Activated CD8-positive, alpha-beta memory T cell treated with anti-CD3 and anti-CD28 coated beads, Interleukin-2, amount 50 U/mL, for 24 hours (primary cell): Measurements from ENCODE around the gene ESRRA.
A peak's percentile ranks its signal among the peaks of the same experiment; 100 is the strongest.
"Not testable (repeated sequence)": the region's sequence is repeated elsewhere in the genome, so short reads cannot be mapped to it uniquely, and the experiment has no call there.

Experiments used
- DNase-seq: peaks from one replicate; pipeline ENCODE4 v3.0.0-alpha.2; 2020; ENCODE audit errors: extremely low read depth

Gene ESRRA

DNA sequence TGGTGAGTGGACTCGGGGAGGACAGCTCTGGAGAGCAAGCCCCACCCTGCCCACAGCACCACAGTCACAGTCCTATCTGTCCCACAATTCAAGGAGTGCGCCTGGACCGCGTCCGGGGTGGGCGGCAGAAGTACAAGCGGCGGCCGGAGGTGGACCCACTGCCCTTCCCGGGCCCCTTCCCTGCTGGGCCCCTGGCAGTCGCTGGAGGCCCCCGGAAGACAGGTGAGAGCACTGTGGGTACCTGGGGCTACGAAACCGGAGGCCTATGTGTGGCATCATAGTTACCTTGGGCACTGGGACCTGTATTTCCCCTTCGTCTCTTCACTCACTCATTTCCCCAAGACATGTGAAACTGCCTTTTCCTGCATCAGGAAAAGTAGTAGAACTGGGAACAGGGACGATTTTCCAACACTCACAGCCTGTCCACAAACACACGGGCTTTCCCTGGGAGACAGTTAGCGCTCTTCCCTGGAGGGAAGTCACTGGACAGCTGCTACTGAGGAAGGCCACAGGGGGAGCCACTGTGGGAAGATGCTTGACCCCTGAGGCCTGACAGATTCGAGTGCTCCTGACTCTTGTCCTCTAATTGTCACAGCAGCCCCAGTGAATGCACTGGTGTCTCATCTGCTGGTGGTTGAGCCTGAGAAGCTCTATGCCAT is 9.0 kb downstream of the ESRRA start:
- DNase-seq, result no peak

DNA sequence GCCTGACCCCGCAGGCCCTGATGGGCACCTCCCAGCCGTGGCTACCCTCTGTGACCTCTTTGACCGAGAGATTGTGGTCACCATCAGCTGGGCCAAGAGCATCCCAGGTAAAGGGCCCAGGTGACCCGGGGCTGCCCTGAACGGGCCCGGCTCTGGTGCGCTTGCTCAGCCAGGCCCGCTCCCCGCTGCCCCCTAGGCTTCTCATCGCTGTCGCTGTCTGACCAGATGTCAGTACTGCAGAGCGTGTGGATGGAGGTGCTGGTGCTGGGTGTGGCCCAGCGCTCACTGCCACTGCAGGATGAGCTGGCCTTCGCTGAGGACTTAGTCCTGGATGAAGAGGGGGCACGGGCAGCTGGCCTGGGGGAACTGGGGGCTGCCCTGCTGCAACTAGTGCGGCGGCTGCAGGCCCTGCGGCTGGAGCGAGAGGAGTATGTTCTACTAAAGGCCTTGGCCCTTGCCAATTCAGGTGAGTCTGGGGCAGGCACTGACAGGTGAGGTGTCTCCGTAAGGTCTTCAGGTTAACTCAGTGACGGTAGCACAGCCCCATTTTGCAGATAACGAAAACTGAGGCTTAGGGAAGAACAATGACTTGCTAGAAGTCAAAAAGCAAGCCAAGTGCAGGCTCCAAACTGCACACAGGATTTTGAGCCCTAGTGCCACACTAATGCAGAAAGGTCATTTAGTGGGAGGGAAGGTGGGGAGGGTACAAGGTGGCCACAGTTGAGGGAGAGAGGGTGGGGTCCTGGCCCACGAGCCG is 9.7 kb downstream of the ESRRA start:
- DNase-seq, result no peak

DNA sequence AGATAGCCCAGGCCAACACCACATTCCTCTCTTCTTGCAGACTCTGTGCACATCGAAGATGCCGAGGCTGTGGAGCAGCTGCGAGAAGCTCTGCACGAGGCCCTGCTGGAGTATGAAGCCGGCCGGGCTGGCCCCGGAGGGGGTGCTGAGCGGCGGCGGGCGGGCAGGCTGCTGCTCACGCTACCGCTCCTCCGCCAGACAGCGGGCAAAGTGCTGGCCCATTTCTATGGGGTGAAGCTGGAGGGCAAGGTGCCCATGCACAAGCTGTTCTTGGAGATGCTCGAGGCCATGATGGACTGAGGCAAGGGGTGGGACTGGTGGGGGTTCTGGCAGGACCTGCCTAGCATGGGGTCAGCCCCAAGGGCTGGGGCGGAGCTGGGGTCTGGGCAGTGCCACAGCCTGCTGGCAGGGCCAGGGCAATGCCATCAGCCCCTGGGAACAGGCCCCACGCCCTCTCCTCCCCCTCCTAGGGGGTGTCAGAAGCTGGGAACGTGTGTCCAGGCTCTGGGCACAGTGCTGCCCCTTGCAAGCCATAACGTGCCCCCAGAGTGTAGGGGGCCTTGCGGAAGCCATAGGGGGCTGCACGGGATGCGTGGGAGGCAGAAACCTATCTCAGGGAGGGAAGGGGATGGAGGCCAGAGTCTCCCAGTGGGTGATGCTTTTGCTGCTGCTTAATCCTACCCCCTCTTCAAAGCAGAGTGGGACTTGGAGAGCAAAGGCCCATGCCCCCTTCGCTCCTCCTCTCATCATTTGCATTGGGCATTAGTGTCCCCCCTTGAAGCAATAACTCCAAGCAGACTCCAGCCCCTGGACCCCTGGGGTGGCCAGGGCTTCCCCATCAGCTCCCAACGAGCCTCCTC is 10.6 kb downstream of the ESRRA start:
- not testable (repeated sequence) for DNase-seq

DNA sequence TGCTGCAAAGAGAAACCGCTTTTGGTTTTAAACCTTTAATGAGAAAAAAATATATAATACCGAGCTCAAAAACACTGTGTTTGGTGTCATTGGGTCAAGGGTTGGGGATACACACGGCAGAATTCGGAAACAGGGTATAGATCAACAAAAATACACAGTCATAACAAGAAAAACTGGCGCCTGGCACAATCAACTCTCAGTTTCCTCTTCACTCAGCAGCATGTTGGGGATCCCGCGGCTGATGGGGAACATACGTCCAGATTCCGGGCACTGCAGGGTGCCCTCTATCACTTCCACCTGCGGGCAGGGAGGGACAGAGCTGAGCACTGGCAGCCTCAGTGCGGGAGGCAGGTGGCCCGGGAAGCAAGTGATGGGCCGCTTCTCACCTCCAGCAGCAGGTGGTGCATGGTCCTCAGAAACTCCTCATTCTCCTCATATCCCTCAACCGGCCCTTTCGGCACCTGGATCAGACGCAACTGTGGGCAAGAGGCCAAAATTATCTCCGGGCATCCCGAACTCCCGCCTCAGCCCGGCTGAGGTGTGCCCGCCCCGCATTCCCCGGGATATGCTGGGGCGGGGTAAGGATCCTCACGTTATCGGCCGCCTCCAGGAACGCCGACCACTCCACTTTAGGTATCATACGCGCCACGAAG is 11.5 kb downstream of the ESRRA start:
- DNase-seq, result no peak

DNA sequence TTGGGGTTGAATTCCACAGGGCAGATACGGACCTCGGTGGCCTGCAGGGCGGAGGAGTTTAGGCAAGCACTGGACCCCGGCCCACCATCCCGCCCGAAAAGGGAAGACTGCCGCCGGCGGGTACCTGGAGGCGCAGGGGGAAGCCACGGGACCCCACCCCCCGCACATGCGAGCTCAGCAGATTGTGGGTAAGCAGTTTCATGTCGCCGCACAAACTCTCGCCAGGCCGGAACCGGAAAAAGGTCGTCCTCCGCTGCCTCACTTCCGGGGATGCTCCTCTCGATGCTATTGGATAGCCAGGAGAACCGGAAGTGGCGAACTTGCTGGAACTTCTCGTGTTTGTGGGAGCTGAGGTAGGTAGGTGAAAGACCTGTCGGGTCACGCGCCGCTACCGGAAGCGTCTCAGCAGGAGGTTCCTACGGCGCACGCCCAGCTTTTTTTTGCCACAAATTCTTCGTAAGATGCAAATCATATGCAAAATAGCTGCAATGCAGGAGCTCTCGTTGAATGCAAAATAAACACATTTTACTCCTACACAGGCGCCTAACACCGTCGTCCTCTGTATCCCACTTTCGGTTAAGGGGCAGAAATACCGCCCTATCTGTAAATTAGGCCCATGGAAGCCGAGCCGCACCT is 12.1 kb downstream of the ESRRA start, which contains the start of gene TRMT112:
Gene TRMT112 (minus strand): TSS at position 235 of the 636 bp plus-strand sequence. CDS start 33 bp downstream, at position 202.
- peak; percentile 94 for DNase-seq

DNA sequence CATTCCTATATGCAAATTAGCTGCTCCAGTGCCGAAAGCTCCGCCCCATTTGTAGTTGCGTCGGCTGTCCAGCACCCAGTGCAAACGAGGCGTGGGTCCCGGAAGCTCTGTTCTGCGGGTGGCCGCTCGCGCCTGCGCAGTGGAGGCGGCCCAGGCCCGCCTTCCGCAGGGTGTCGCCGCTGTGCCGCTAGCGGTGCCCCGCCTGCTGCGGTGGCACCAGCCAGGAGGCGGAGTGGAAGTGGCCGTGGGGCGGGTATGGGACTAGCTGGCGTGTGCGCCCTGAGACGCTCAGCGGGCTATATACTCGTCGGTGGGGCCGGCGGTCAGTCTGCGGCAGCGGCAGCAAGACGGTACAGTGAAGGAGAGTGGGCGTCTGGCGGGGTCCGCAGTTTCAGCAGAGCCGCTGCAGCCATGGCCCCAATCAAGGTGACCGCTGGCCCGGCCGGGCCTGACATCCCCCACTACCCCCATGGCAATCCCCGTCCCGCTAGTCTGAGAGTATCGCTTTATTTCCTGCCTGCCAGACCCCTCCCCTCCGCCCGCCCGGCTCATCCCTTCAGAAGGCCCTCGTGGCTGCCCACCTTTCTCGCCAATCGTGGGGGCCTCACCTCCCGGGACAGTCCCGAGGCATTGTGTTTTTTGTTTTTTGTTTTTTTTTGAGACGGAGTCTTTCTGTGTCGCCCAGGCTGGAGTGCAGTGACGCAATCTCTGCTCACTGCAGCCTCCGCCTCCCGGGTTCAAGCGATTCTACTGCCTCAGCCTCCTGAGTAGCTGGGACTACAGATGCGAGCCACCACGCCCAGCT is 12.8 kb downstream of the ESRRA start, which contains the start of gene PRDX5:
Gene PRDX5 (plus strand): TSS at position 161 of the 805 bp plus-strand sequence. CDS start 95 bp downstream, at position 256.
- peak; percentile 83 for DNase-seq

DNA sequence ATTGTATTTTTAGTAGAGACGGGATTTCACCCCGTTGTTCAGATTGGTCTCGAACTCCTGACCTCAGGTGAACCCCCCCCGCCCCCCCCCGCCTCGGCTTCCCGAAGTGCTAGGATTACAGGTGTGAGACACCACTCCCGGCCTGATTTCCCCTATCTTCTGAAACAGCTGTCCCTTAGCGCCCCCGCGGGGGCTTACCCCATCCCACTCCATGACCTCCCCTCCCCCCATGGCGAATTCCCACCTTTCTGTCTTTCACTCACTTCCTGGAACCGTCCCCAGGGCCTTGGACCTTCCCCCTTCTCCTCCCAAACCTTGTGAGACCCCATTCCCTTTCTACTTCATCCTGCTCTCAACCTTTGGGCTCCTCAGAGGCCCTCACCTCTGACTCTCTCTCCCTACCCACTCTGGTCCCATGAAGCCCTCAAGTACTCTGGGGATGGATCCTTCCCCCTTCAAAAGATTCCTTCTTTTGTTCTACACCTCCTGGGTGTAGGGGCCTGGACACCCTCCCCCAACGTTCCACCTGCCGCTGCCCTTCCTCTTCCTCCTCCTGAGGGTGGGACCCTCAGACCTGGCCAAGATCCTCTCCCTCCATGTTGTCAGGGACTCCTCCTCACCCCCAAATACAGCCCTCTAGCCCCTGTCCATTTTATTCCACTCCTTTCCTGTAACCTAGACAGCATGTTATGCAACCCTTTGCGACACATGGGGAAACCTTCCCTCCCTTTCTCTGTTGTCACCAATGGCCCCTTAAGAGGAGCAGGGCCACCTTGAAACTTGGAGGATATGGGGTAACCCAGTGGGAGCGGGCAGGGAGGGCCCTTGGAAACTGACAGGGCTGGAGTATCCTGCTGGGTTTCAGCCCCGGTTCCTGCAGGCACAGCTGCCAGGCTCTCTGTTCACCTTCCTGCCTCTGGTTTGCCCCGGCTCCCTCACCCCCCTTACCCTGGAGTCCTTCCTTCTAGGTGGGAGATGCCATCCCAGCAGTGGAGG is 13.7 kb downstream of the ESRRA start:
- no peak for DNase-seq

DNA sequence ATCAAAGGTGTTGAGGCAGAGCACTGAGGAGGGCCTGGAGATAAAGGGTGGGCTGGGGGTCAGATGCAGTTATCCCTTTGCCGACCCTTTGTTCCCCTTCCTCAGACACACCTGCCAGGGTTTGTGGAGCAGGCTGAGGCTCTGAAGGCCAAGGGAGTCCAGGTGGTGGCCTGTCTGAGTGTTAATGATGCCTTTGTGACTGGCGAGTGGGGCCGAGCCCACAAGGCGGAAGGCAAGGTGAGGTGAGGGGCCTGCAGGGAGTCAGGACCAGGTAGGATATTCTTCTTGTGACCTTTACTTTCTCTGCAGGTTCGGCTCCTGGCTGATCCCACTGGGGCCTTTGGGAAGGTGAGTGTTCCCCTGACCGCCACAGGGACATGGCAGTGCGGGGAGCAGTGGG is 15.2 kb downstream of the ESRRA start:
- DNase-seq, result no peak

DNA sequence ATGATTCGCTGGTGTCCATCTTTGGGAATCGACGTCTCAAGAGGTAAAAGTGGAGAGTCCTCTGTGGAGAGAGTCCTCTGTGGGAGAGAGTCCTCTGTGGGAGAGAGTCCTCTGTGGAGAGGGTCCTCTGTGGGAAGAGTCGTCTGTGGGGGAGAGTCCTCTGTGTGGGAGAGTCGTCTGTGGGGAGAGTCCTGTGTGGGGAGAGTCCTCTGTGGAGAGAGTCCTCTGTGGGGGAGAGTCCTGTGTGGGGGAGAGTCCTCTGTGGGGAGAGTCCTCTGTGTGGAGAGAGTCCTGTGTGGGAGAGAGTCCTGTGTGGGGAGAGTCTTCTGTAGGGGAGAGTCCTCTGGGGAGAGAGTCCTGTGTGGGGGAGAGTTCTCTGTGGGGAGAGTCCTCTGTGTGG is 15.7 kb downstream of the ESRRA start:
- DNase-seq, result no peak

DNA sequence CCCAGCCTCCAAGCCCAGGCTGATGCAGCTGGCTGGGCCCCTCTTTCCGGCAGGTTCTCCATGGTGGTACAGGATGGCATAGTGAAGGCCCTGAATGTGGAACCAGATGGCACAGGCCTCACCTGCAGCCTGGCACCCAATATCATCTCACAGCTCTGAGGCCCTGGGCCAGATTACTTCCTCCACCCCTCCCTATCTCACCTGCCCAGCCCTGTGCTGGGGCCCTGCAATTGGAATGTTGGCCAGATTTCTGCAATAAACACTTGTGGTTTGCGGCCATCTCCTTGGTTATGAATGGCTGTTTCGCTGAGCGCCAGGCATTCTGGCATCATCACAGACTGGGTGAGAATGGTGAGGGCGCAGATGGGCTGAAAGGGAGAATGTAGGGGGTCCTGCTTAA is 16.2 kb downstream of the ESRRA start:
- DNase-seq, result no peak

DNA sequence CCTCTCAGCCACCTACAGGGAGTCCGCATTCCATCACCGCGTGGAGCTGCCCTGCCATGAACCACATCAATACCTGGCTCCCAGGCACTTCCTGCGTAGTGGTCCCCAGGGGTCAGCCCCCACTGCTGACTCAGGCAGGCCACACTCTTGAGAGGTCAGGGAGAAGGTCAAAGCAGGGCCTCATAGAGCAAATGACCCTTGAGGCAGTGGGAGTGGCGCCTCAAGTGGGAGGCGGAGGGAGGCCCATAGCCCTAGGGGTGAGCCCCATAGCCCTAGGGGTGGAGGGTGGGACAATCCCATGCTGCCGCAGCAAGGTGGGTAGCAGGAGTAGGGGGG is 17.6 kb downstream of the ESRRA start:
- DNase-seq, result no peak

DNA sequence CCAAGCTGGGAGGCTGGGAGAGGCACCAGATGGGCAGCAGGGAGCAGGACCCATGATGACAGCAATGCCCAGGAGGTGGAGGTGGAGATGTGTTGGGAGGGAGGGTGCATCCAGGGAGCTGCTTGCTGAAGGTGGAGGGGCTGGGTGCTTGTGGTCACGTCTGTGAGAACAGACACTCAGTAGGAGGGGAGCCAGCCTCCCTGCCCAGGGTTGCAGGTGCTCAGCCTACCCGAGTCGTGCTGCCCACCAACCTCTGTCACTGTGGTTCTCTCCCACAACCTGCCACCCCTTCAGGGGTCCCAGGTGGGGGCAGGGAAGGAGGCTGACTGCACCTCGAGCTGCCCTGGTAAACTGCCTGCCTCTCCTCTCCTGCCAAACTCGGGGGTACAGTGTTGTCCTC is 18.0 kb downstream of the ESRRA start:
- no peak for DNase-seq

DNA sequence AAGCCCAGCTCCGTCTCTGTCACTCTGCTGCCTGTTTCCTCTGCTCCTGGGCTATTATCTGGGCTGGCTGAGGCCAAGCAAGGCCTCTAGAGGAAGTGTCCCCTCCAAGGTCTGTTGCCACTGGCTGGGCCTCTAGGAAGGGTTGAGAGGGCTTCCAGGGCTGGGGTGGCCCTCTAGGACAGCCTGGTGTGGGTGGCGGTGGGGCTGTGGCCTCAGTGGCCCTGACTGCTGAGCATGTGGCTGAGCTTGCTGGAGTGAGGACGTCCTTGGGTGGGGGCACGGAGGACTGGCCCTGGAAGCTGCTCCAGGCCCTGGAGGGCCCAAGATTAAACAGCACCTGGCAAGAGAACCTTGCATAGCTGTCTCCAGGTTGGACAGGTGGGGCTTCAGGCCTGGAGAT is 18.7 kb downstream of the ESRRA start:
- DNase-seq, result not testable (repeated sequence)

DNA sequence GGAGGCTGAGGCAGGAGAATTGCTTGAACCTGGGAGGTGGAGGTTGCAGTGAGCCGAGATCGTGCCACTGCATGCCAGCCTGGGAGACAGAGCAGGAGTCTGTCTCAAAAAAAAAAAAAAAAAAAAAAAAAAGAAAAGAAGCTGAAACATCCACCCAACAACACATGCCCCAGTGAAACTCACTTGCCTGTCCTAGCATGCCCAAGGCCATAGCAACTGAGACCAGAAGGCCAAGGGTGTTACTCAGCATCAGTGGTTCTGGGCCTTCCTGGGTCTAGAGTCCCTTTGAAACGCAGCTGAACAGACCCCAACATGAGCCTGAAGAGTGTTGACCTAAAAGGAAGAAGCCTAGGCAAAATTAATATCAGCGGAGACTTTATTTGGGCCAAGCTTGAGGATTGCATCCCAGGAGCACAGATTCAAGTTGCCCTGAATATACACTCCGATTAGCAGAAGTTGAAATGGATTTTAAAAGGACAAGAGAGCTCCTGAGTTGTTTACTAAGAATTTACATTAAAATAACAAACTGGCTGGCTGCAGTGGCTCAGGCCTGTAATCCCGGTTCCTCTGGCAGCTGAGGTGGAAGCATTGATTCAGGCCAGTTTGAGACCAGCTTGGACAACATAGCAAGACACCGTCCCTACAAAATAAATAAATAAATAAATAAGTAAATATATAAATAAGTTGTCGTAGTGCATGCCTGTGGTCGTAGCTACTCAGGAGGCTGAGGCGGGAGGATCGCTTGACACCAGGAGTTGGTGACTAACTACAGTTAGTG is 19.6 kb downstream of the ESRRA start:
- DNase-seq, result no peak

DNA sequence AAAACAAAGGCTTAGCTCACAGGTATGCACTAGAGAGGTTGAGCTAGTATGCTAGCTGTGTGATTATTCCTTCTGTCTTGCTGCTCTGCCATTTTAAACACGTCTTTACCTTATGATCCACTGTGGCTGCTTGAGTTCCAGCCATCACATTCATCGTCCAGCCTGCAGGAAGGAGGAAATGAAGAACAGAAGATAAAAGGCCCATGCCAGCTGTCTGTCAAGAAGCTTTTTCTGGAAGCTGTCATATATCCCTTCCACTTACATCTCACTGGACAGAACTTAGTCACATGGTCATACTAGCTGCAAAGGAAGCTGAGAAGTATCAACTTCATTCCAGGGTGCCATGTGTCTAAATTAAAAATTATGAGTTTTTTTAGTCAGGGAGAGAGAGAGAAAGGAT is 22.1 kb downstream of the ESRRA start:
- DNase-seq, result no peak

DNA sequence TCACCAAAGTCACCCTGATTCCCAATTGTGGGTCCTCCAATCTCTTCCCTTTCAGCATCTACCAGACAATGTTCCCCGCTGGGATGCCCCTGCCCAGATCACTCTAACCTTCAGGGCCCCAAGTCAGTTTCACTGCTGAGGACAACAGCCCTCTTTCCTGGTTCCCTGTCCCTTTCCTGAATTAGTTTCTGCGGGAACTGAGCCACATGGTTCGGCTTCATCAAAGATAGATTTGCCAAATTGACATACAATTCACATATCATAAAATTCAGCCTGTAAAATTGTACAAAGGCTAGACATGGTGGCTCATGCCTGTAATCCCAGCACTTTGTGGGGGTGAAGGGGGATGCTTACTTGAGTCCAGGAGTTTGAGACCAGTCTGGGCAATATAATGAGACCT is 22.7 kb downstream of the ESRRA start:
- DNase-seq, result no peak

DNA sequence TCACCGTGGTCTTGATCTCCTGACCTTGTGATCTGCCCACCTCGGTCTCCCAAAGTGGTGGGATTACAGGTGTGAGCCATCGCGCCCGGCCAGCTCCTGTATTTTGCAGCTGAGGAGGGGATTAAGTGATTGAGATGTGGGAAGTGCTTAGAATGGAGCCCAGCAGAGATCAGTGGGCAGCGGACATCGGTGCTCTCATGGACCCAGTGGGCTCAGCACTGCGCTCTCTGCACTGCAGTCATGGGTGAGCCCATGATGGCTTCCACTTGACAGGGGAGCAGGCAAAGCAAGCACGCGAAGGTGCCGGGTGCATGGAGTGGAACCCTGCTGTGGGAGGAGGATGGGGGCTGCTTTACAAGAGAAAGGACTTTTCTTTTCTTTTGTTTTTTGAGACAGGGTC is 25.6 kb downstream of the ESRRA start:
- no peak for DNase-seq

DNA sequence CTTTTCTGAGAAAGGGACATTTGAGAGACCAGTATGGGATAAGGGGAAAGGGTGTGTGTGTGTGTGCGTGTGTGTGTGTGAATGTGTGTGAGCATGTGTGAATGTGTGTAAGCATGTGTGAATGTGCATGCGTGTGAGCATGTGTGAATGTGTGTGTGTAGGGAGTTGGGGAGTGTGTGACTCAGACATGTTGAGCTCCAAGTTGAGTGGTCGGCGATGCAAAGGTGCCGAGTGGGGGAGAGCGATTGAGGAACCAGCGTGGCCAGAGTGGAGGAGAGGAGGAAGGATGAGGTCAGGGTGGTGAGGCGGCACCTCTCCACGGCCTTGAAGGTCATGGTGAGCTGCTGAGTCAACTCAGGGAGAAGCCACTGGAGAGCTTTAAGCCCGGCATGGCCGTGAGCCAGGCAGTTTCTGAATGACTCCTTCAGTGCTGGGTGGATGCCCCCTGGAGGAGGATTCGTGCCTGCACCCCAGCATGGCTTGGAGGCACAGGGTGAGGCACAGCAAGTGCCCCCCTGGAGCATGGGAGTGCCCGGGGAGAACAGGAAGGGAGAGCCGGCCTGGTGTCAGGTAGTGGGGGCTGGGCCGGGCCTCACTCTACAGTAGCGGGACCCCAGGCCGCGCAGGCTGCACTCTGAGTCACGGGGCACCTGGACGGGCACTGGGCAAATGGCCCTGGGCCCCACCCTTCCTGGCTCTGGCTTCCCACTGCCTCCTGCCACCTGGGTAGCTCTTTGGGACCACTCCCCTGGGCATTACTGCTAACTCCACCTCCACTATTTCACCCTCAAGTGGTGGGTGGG is 26.4 kb downstream of the ESRRA start:
- DNase-seq, result no peak
